K562 (cell line): ENCODE results near the gene PHTF2. TPM values are rescaled to one million over a fixed set of nuclear protein-coding genes. Genes with fewer than 3 reads are reported as not detected.

Experiments used
- ATAC-seq: fragments of 200-7000 bp; cut with Tn5 transposase; 3 replicates; pipeline ENCODE4 v1.9.1; 2020; ENCODE audit warnings: moderate library complexity
- BruUV-seq: library from RNA; stranded (reverse); fragments of 400-500 nt; replicated peaks from 2 replicates; lab custom pipeline; 2021; lab: Mats Ljungman, UMichigan
- CTCF ChIA-PET: fragments of 300-600 bp; formaldehyde crosslinking; extraction: SDS; loops from one replicate; lab custom pipeline; 2021; ENCODE audit warnings: low intra/inter-chr PET ratio; lab: Yijun Ruan, JAX
- POLR2A ChIA-PET: fragments of 300-600, 350-650 bp; sonication (Branson Sonifier 250); formaldehyde crosslinking; extraction: SDS; loops from one replicate; lab custom pipeline; 2021; ENCODE audit warnings: antibody characterized with exemption, inconsistent platforms; lab: Yijun Ruan, JAX
- DNase-seq, 4 experiments: peaks; one replicate each; pipeline versions ENCODE4 v3.0.0 to v3.0.0-alpha.2; 2011 to 2018; ENCODE audit warnings: low spot score in 3 of 4, mixed read lengths in 3 of 4; ENCODE audit errors: extremely low read depth in 1 of 4
- FAIRE-seq: peaks from 2 replicates; lab custom pipeline; 2011; peaks lifted over from hg19 to GRCh38; lab: Jason Lieb, UNC
- H2AFZ ChIP-seq: 2 replicates; pipeline ENCODE4 v1.6.0; 2011; ENCODE audit warnings: low read depth, low read length, control low read depth, inconsistent platforms
- H3K27ac ChIP-seq: fragments of 200-600 bp; 3 replicates; pipeline ENCODE4 v1.8.0; 2011; ENCODE audit warnings: low read depth, mild to moderate bottlenecking, control low read depth, inconsistent platforms, low read length, moderate library complexity, mixed read lengths; ENCODE audit errors: extremely low read depth
- H3K27me3 ChIP-seq, 2 experiments: fragments of 300-600 bp in 1 of 2; 2 replicates in 1 of 2; 3 replicates in 1 of 2; pipeline versions ENCODE4 v1.6.0 to v1.8.0; 2011; ENCODE audit warnings: inconsistent platforms in 2 of 2, low read length in 2 of 2, mild to moderate bottlenecking in 1 of 2, mixed read lengths in 1 of 2, moderate library complexity in 1 of 2; ENCODE audit not compliant: control insufficient read depth in 2 of 2, insufficient read depth in 2 of 2
- H3K36me3 ChIP-seq: fragments of 300-600 bp; 3 replicates; pipeline ENCODE4 v1.8.0; 2011; ENCODE audit warnings: mild to moderate bottlenecking, low read length, inconsistent platforms; ENCODE audit not compliant: control insufficient read depth, insufficient read depth
- H3K4me1 ChIP-seq, 2 experiments: fragments of 200-600 bp in 1 of 2; replicated peaks in 1 of 2; 2 replicates in 1 of 2; 3 replicates in 1 of 2; pipeline versions ENCODE4 v1.5.1 to v1.8.0; 2011; ENCODE audit warnings: inconsistent platforms in 2 of 2, low read length in 2 of 2, mild to moderate bottlenecking in 1 of 2, mixed read lengths in 1 of 2, moderate library complexity in 1 of 2; ENCODE audit not compliant: control insufficient read depth in 2 of 2, insufficient read depth in 2 of 2
- H3K4me2 ChIP-seq: 2 replicates; pipeline ENCODE4 v1.6.1; 2011; ENCODE audit warnings: low read length, control low read depth, inconsistent platforms, mixed read lengths; ENCODE audit not compliant: insufficient read depth
- H3K4me3 ChIP-seq: fragments of 200-600 bp; sonication (generic), shearing (Covaris generic); 2 replicates; pipeline ENCODE4 v1.5.1; 2016; ENCODE audit warnings: control low read depth, inconsistent platforms
- H3K79me2 ChIP-seq: fragments of 200-600 bp; 3 replicates; pipeline ENCODE4 v1.8.0; 2011; ENCODE audit warnings: low read length, inconsistent platforms; ENCODE audit not compliant: control insufficient read depth, insufficient read depth
- H3K9ac ChIP-seq, 2 experiments: 2 replicates each; pipeline versions ENCODE4 v1.6.0 to v1.6.1; 2011; ENCODE audit warnings: low read depth in 2 of 2, low read length in 2 of 2, control low read depth in 1 of 2, inconsistent platforms in 1 of 2, mild to moderate bottlenecking in 1 of 2, mixed read lengths in 1 of 2; ENCODE audit not compliant: insufficient read depth in 1 of 2
- H3K9me1 ChIP-seq: one replicate; pipeline ENCODE4 v1.6.0; 2011; ENCODE audit warnings: inconsistent platforms, mild to moderate bottlenecking, low read length, moderate library complexity; ENCODE audit not compliant: control insufficient read depth, insufficient read depth
- H3K9me3 ChIP-seq: replicated peaks from 2 replicates; pipeline ENCODE4 v1.5.1; 2011; ENCODE audit warnings: low read depth, low read length, inconsistent platforms; ENCODE audit not compliant: control insufficient read depth, insufficient read depth
- H4K20me1 ChIP-seq: replicated peaks from 2 replicates; pipeline ENCODE4 v1.6.1; 2011; ENCODE audit warnings: low read length, inconsistent platforms, mixed read lengths; ENCODE audit not compliant: control insufficient read depth, insufficient read depth
- ARID3A ChIP-seq: IDR thresholded peaks from 2 replicates; pipeline ENCODE4 v1.6.1; 2012; ENCODE audit warnings: low read depth, low read length, improper control_type of control experiment, borderline replicate concordance
- CBFA2T3 ChIP-seq: fragments of 450-650 bp; IDR thresholded peaks from 2 replicates; pipeline ENCODE4 v1.6.1; 2017
- CBX3 ChIP-seq, 2 experiments: IDR thresholded peaks; 1 replicate in 1 of 2; 2 replicates in 1 of 2; pipeline ENCODE4 v1.6.1; 2012; ENCODE audit warnings: inconsistent platforms in 2 of 2, low read length in 2 of 2, borderline replicate concordance in 1 of 2, control low read depth in 1 of 2
- EHMT2 ChIP-seq: fragments of 450-650 bp; IDR thresholded peaks from 2 replicates; pipeline ENCODE4 v1.6.1; 2018; ENCODE audit warnings: antibody characterized with exemption
- HMG20B ChIP-seq: fragments of 250-450 bp; sonication (Bioruptor Pico); IDR thresholded peaks from 2 replicates; pipeline ENCODE4 v1.5.0; 2021; ENCODE audit warnings: mild to moderate bottlenecking
- KDM2B ChIP-seq: fragments of 250-450 bp; sonication (Bioruptor Pico); IDR thresholded peaks from 2 replicates; pipeline ENCODE4 v1.8.0; 2021; ENCODE audit warnings: mild to moderate bottlenecking, moderate library complexity
- MLX ChIP-seq, 2 experiments: fragments of 450-650 bp in 1 of 2; sonication (generic) in 1 of 2; formaldehyde crosslinking; conservative IDR thresholded peaks; 2 replicates each; pipeline versions ENCODE4 v1.4.0 to v1.8.1; 2020 to 2022; ENCODE audit warnings: mild to moderate bottlenecking in 1 of 2, missing genetic modification reagents in 1 of 2
- MTA2 ChIP-seq: fragments of 450-650 bp; IDR thresholded peaks from 2 replicates; pipeline ENCODE4 v1.6.1; 2016; ENCODE audit warnings: low read depth
- POLR2AphosphoS5 ChIP-seq: IDR thresholded peaks from 2 replicates; pipeline ENCODE4 v1.6.1; 2011; ENCODE audit warnings: mild to moderate bottlenecking, low read depth, low read length, moderate library complexity; ENCODE audit not compliant: control insufficient read depth, insufficient read depth
- SMAD3 ChIP-seq: fragments of 450-650 bp; formaldehyde crosslinking; conservative IDR thresholded peaks from 2 replicates; pipeline ENCODE4 v1.4.0; 2020; ENCODE audit warnings: mild to moderate bottlenecking
- SRSF7 ChIP-seq: fragments of 200-400 bp; formaldehyde crosslinking; optimal IDR thresholded peaks from 2 replicates; pipeline ENCODE3; 2017; ENCODE audit warnings: mild to moderate bottlenecking, low read depth, low read length
- TCF3 ChIP-seq: sonication (generic); formaldehyde crosslinking; IDR thresholded peaks from 2 replicates; pipeline ENCODE4 v1.4.0; 2020; ENCODE audit warnings: mild to moderate bottlenecking, missing genetic modification reagents
- ZNF121 ChIP-seq: sonication (generic); formaldehyde crosslinking; conservative IDR thresholded peaks from 2 replicates; pipeline ENCODE4 v1.8.0; 2022; ENCODE audit warnings: missing genetic modification reagents
- ZNF408 ChIP-seq: fragments of 250-450 bp; sonication (Bioruptor Pico); IDR thresholded peaks from 2 replicates; pipeline ENCODE4 v1.4.0; 2020; ENCODE audit warnings: low read depth, mild to moderate bottlenecking, moderate library complexity
- ZNF431 ChIP-seq: sonication (generic); formaldehyde crosslinking; IDR thresholded peaks from 2 replicates; pipeline ENCODE4 v1.8.0; 2022; ENCODE audit warnings: mild to moderate bottlenecking, missing genetic modification reagents
- ZNF644 ChIP-seq: fragments of 200-800 bp; sonication (Bioruptor generic); IDR thresholded peaks from 2 replicates; pipeline ENCODE4 v1.6.1; 2016; ENCODE audit warnings: low read depth, missing genetic modification characterization, missing compliant biosample characterization
- WGBS: fragments of 100-300 bp; shearing (Covaris generic); methylation state at CpG from one replicate; pipeline ENCODE4 v1.1.6; 2016; ENCODE audit warnings: low coverage, mixed read lengths; ENCODE audit not compliant: insufficient coverage; ENCODE audit errors: missing lambda C conversion rate; 5-methylcytosine and 5-hydroxymethylcytosine counted together
- in situ Hi-C: fragments of 300-500 bp; cut with MboI; formaldehyde crosslinking; loops from 4 replicates; pipeline ENCODE4 v1.15.0; 2018; ENCODE audit warnings: inconsistent platforms, mixed read lengths
- intact Hi-C: fragments of 100-400 bp; cut with micrococcal nuclease; formaldehyde crosslinking; loops from 2 replicates; pipeline ENCODE4 v1.14.2; 2022
- polyA plus RNA-seq, 8 experiments: library from polyadenylated mRNA; depleted of rRNA in 4 of 8; stranded (reverse) in 5 of 8; unstranded in 3 of 8; fragments of >200 nt; fragmentation: Nextera tagmentation in 2 of 8; fragmentation: Illumina TruSeq in 1 of 8; extraction: Ambion mirVana in 2 of 8; extraction: Trizol in 1 of 8; gene quantifications; 2 replicates each; pipeline versions ENCODE4 v1.2.1 to v1.2.3, GENCODE V29; 2011 to 2014; ENCODE audit warnings: inconsistent platforms in 1 of 8, missing spikeins in 1 of 8
- total RNA-seq, 7 experiments: library from RNA; depleted of rRNA in 6 of 7; stranded (reverse); fragments of >200 nt in 6 of 7; fragmentation: Illumina TruSeq in 2 of 7; extraction: Trizol in 2 of 7; gene quantifications; 2 replicates each; pipeline versions ENCODE4 v1.2.1 to v1.2.3, GENCODE V29; 2011 to 2021; ENCODE audit warnings: low replicate concordance in 1 of 7
- TF ChIP-seq, protein P1 (sequence below): sonication (generic); formaldehyde crosslinking; IDR thresholded peaks from 2 replicates; pipeline ENCODE4 v1.8.0; 2023; ENCODE audit warnings: mild to moderate bottlenecking, missing genetic modification reagents

PHTF2 gene
- total and polyA plus RNA-seq, 9 of the 15 experiments (the other 6 are each of a cell fraction or from before 2014, with no cell fraction given) = 17.9 to 43.6 (median 25.4) TPM

DNA sequence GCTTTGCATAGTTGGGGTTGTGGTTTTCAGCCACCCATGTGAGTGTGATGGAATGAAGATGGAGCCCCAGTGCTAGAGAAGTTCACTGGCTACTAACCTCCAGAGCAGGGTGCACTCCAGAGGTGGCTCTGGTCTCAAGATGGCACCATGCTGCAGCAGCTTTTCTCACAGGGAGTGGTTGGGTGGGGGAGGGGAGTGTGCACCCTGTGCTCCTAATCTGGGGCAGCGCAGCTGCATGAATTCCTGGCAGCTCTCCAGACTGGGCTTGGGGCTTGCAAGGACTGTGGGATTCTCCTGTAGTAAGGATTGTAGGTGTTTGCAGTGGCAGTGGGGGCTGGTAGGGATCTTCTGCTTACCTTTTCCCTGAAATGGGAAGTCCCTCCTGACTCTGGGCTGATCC is 23.7 kb downstream of the PHTF2 start:
- DNase-seq (peak in 2 of 4 experiments; percentile 63 to 92), ATAC-seq (peak; percentile 84), FAIRE-seq (peak; percentile 44)
- in situ Hi-C loops (no loop called here), intact Hi-C loops (no loop called here)
- no peak overlapping the region for H2AFZ ChIP-seq
- H3K4me3 ChIP-seq = no peak overlapping the region
- H3K27me3 ChIP-seq = no peaks in the 10 kb centered on the region
- peaks cover 15 to 17% of the 10 kb centered on the region in 2 experiments; a peak in 4 of 5 replicates for H3K4me1 ChIP-seq
- WGBS = 0% methylated on average over 1 of the region's 1 CpG
- CTCF ChIA-PET = no interaction called here
- H3K36me3 ChIP-seq = peaks cover 13% of the 10 kb centered on the region; the same call in 2 of the 3 replicates
- peak overlapping the region in 1 of 2 experiments; percentile 72; a peak in 2 of 4 replicates for H3K9ac ChIP-seq
- H3K4me2 ChIP-seq = peak overlapping the region; percentile 38
- POLR2A ChIA-PET = interaction anchor here (1.5 to 1.6 kb wide), 2 partner anchors 9 to 23 kb away, joined by 5 to 6 read pairs; partner anchors contain the start of gene PHTF2
- H3K9me3 ChIP-seq = peaks cover 12% of the 10 kb centered on the region
- peak overlapping the region; percentile 14; the same call in 2 of the 3 replicates for H3K27ac ChIP-seq
- no TSS peak for BruUV-seq
- H3K79me2 ChIP-seq = peaks cover 91% of the 10 kb centered on the region
- H4K20me1 ChIP-seq = no peaks in the 10 kb centered on the region
- H3K9me1 ChIP-seq = no peaks in the 10 kb centered on the region
- TF ChIP-seq MLX (CRISPR knock-in tag; conservative IDR thresholded peaks at IDR 0.05) = no peak
- TF ChIP-seq KDM2B (CRISPR knock-in tag) = no peak
- TF ChIP-seq MTA2 = peak; percentile 62; the same call in 1 of the 2 replicates
- TF ChIP-seq, protein P1, sequence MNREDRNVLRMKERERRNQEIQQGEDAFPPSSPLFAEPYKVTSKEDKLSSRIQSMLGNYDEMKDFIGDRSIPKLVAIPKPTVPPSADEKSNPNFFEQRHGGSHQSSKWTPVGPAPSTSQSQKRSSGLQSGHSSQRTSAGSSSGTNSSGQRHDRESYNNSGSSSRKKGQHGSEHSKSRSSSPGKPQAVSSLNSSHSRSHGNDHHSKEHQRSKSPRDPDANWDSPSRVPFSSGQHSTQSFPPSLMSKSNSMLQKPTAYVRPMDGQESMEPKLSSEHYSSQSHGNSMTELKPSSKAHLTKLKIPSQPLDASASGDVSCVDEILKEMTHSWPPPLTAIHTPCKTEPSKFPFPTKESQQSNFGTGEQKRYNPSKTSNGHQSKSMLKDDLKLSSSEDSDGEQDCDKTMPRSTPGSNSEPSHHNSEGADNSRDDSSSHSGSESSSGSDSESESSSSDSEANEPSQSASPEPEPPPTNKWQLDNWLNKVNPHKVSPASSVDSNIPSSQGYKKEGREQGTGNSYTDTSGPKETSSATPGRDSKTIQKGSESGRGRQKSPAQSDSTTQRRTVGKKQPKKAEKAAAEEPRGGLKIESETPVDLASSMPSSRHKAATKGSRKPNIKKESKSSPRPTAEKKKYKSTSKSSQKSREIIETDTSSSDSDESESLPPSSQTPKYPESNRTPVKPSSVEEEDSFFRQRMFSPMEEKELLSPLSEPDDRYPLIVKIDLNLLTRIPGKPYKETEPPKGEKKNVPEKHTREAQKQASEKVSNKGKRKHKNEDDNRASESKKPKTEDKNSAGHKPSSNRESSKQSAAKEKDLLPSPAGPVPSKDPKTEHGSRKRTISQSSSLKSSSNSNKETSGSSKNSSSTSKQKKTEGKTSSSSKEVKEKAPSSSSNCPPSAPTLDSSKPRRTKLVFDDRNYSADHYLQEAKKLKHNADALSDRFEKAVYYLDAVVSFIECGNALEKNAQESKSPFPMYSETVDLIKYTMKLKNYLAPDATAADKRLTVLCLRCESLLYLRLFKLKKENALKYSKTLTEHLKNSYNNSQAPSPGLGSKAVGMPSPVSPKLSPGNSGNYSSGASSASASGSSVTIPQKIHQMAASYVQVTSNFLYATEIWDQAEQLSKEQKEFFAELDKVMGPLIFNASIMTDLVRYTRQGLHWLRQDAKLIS (CRISPR knock-in tag) = no peak
- peak; percentile 88 for TF ChIP-seq CBFA2T3
- no peak for TF ChIP-seq ZNF431 (CRISPR knock-in tag)
- TF ChIP-seq TCF3 (CRISPR knock-in tag) = peak; percentile 76
- no peak for TF ChIP-seq SRSF7
- no peak for TF ChIP-seq SMAD3 (CRISPR knock-in tag)
- TF ChIP-seq POLR2AphosphoS5 = peak; percentile 53; the same call in 1 of the 2 replicates
- TF ChIP-seq ARID3A = no peak
- TF ChIP-seq ZNF121 (CRISPR knock-in tag) = no peak
- no peak for TF ChIP-seq ZNF408 (CRISPR knock-in tag)
- peak in 1 of 2 experiments; percentile 60; a peak in 1 of 3 replicates for TF ChIP-seq CBX3 (IDR thresholded peaks at IDR 0.05; ENCODE audit: borderline replicate concordance in 1 of 2, low read length in 2 of 2)
- TF ChIP-seq HMG20B = no peak
- TF ChIP-seq ZNF644 (tag) = no peak
- 0 out of 2 replicates have a peak, but pooled peaks have one; percentile 44 for TF ChIP-seq EHMT2
